ENCODE results near the gene TDRD5.

The TDRD5 gene

GRCh38 chr1:179591592-179592580, at the start of gene TDRD5:
TSS of gene TDRD5 (plus strand) at chr1:179591832. CDS start at chr1:179592616, 784 bp downstream.
- H3K36me3 ChIP-seq (ENCODE audit: control insufficient read depth in 5 of 5, insufficient read depth in 5 of 5, low read length in 5 of 5), result no peaks in the 10 kb centered on the region
- H3K27ac ChIP-seq (ENCODE audit: low read depth, low read length), result no peak within 1 kb of the TSS
- peak within 1 kb of the TSS in 4 of 5 donors; percentile 14 to 55 (median 38) for H3K4me3 ChIP-seq (ENCODE audit: low read depth in 1 of 5, low read length in 5 of 5)
- peaks cover 2 to 16% (median 11%) of the 10 kb centered on the region in 5 donors for H3K27me3 ChIP-seq (ENCODE audit: control insufficient read depth in 5 of 5, insufficient read depth in 4 of 5, low read length in 5 of 5)
- H3K9me3 ChIP-seq (ENCODE audit: control insufficient read depth in 5 of 5, low read length in 5 of 5), result peaks cover 0 to 18% (median 11%) of the 10 kb centered on the region in 5 donors
- peak within 1 kb of the TSS in 1 of 5 donors; percentile 7 for H3K9ac ChIP-seq (ENCODE audit: low read length in 5 of 5)
- H3K4me1 ChIP-seq (ENCODE audit: control insufficient read depth in 5 of 5, insufficient read depth in 5 of 5, low read length in 5 of 5), result peaks cover 0 to 17% (median 8%) of the 10 kb centered on the region in 5 donors

GRCh38 chr1:179545321-179545720, 46.3 kb upstream of the TDRD5 start:
- no peak overlapping the region for H3K27ac ChIP-seq (ENCODE audit: low read depth, low read length)
- H3K27me3 ChIP-seq (ENCODE audit: control insufficient read depth in 5 of 5, insufficient read depth in 4 of 5, low read length in 5 of 5), result no peaks in the 10 kb centered on the region
- H3K36me3 ChIP-seq (ENCODE audit: control insufficient read depth in 5 of 5, insufficient read depth in 5 of 5, low read length in 5 of 5), result no peaks in the 10 kb centered on the region
- no peaks in the 10 kb centered on the region for H3K4me1 ChIP-seq (ENCODE audit: control insufficient read depth in 5 of 5, insufficient read depth in 5 of 5, low read length in 5 of 5)
- H3K4me3 ChIP-seq (ENCODE audit: low read depth in 1 of 5, low read length in 5 of 5), result no peak overlapping the region
- H3K9me3 ChIP-seq (ENCODE audit: control insufficient read depth in 5 of 5, low read length in 5 of 5), result no peaks in the 10 kb centered on the region
- H3K9ac ChIP-seq (ENCODE audit: low read length in 5 of 5), result no peak overlapping the region

GRCh38 chr1:179547021-179547535, 44.6 kb upstream of the TDRD5 start:
- no peak overlapping the region for H3K9ac ChIP-seq (ENCODE audit: low read length in 5 of 5)
- H3K4me1 ChIP-seq (ENCODE audit: control insufficient read depth in 5 of 5, insufficient read depth in 5 of 5, low read length in 5 of 5), result peaks cover 0 to 8% (median 0%) of the 10 kb centered on the region in 5 donors
- H3K27ac ChIP-seq (ENCODE audit: low read depth, low read length), result no peak overlapping the region
- H3K4me3 ChIP-seq (ENCODE audit: low read depth in 1 of 5, low read length in 5 of 5), result no peak overlapping the region
- no peaks in the 10 kb centered on the region for H3K27me3 ChIP-seq (ENCODE audit: control insufficient read depth in 5 of 5, insufficient read depth in 4 of 5, low read length in 5 of 5)
- no peaks in the 10 kb centered on the region for H3K36me3 ChIP-seq (ENCODE audit: control insufficient read depth in 5 of 5, insufficient read depth in 5 of 5, low read length in 5 of 5)
- no peaks in the 10 kb centered on the region for H3K9me3 ChIP-seq (ENCODE audit: control insufficient read depth in 5 of 5, low read length in 5 of 5)

- Histone ChIP-seq H3K36me3 (ENCODE audit: control insufficient read depth in 5 of 5, insufficient read depth in 5 of 5, low read length in 5 of 5) (no peaks in the 10 kb centered on the region), H3K4me3 (ENCODE audit: low read depth in 1 of 5, low read length in 5 of 5) (no peak overlapping the region), H3K27ac (ENCODE audit: low read depth, low read length) (no peak overlapping the region), H3K9ac (ENCODE audit: low read length in 5 of 5) (no peak overlapping the region), H3K27me3 (ENCODE audit: control insufficient read depth in 5 of 5, insufficient read depth in 4 of 5, low read length in 5 of 5) (no peaks in the 10 kb centered on the region), H3K9me3 (ENCODE audit: control insufficient read depth in 5 of 5, low read length in 5 of 5) (no peaks in the 10 kb centered on the region), H3K4me1 (ENCODE audit: control insufficient read depth in 5 of 5, insufficient read depth in 5 of 5, low read length in 5 of 5) (peaks cover 0 to 8% (median 0%) of the 10 kb centered on the region in 5 donors)
These were observed 42.8 kb upstream of the TDRD5 start for GRCh38 chr1:179548666-179549367.

GRCh38 chr1:179549368-179549700, 42.3 kb upstream of the TDRD5 start:
- peaks cover 0 to 8% (median 0%) of the 10 kb centered on the region in 5 donors for H3K4me1 ChIP-seq (ENCODE audit: control insufficient read depth in 5 of 5, insufficient read depth in 5 of 5, low read length in 5 of 5)
- no peaks in the 10 kb centered on the region for H3K9me3 ChIP-seq (ENCODE audit: control insufficient read depth in 5 of 5, low read length in 5 of 5)
- H3K36me3 ChIP-seq (ENCODE audit: control insufficient read depth in 5 of 5, insufficient read depth in 5 of 5, low read length in 5 of 5), result no peaks in the 10 kb centered on the region
- H3K4me3 ChIP-seq (ENCODE audit: low read depth in 1 of 5, low read length in 5 of 5), result no peak overlapping the region
- H3K27ac ChIP-seq (ENCODE audit: low read depth, low read length), result no peak overlapping the region
- no peaks in the 10 kb centered on the region for H3K27me3 ChIP-seq (ENCODE audit: control insufficient read depth in 5 of 5, insufficient read depth in 4 of 5, low read length in 5 of 5)
- H3K9ac ChIP-seq (ENCODE audit: low read length in 5 of 5), result no peak overlapping the region

GRCh38 chr1:179550746-179551682, 40.6 kb upstream of the TDRD5 start:
- Histone ChIP-seq H3K27me3 (ENCODE audit: control insufficient read depth in 5 of 5, insufficient read depth in 4 of 5, low read length in 5 of 5) (no peaks in the 10 kb centered on the region), H3K4me3 (ENCODE audit: low read depth in 1 of 5, low read length in 5 of 5) (no peak overlapping the region), H3K27ac (ENCODE audit: low read depth, low read length) (no peak overlapping the region), H3K9ac (ENCODE audit: low read length in 5 of 5) (no peak overlapping the region), H3K9me3 (ENCODE audit: control insufficient read depth in 5 of 5, low read length in 5 of 5) (no peaks in the 10 kb centered on the region), H3K4me1 (ENCODE audit: control insufficient read depth in 5 of 5, insufficient read depth in 5 of 5, low read length in 5 of 5) (peaks cover 0 to 8% (median 0%) of the 10 kb centered on the region in 5 donors), H3K36me3 (ENCODE audit: control insufficient read depth in 5 of 5, insufficient read depth in 5 of 5, low read length in 5 of 5) (no peaks in the 10 kb centered on the region)

GRCh38 chr1:179554427-179554826, 37.2 kb upstream of the TDRD5 start:
- Histone ChIP-seq H3K27me3 (ENCODE audit: control insufficient read depth in 5 of 5, insufficient read depth in 4 of 5, low read length in 5 of 5) (no peaks in the 10 kb centered on the region), H3K27ac (ENCODE audit: low read depth, low read length) (no peak overlapping the region), H3K4me1 (ENCODE audit: control insufficient read depth in 5 of 5, insufficient read depth in 5 of 5, low read length in 5 of 5) (peaks cover 0 to 8% (median 0%) of the 10 kb centered on the region in 5 donors), H3K9ac (ENCODE audit: low read length in 5 of 5) (no peak overlapping the region), H3K4me3 (ENCODE audit: low read depth in 1 of 5, low read length in 5 of 5) (no peak overlapping the region), H3K9me3 (ENCODE audit: control insufficient read depth in 5 of 5, low read length in 5 of 5) (no peaks in the 10 kb centered on the region), H3K36me3 (ENCODE audit: control insufficient read depth in 5 of 5, insufficient read depth in 5 of 5, low read length in 5 of 5) (no peaks in the 10 kb centered on the region)

- H3K27me3 ChIP-seq (ENCODE audit: control insufficient read depth in 5 of 5, insufficient read depth in 4 of 5, low read length in 5 of 5), result no peaks in the 10 kb centered on the region
- H3K27ac ChIP-seq (ENCODE audit: low read depth, low read length), result no peak overlapping the region
- H3K36me3 ChIP-seq (ENCODE audit: control insufficient read depth in 5 of 5, insufficient read depth in 5 of 5, low read length in 5 of 5), result no peaks in the 10 kb centered on the region
- no peak overlapping the region for H3K9ac ChIP-seq (ENCODE audit: low read length in 5 of 5)
- H3K4me3 ChIP-seq (ENCODE audit: low read depth in 1 of 5, low read length in 5 of 5), result no peak overlapping the region
- no peaks in the 10 kb centered on the region for H3K9me3 ChIP-seq (ENCODE audit: control insufficient read depth in 5 of 5, low read length in 5 of 5)
- no peaks in the 10 kb centered on the region for H3K4me1 ChIP-seq (ENCODE audit: control insufficient read depth in 5 of 5, insufficient read depth in 5 of 5, low read length in 5 of 5)
These were observed 33.6 kb upstream of the TDRD5 start for GRCh38 chr1:179558078-179558477.

- peaks cover 15 to 29% (median 28%) of the 10 kb centered on the region in 5 donors for H3K27me3 ChIP-seq (ENCODE audit: control insufficient read depth in 5 of 5, insufficient read depth in 4 of 5, low read length in 5 of 5)
These were observed 15.9 kb upstream of the TDRD5 start, which contains the start of gene NPHS2 for GRCh38 chr1:179575497-179576314. TSS of gene NPHS2 (minus strand) at chr1:179575948. CDS start at chr1:179575864, 84 bp downstream.

More at GRCh38 chr1:179575497-179576314, 15.9 kb upstream of the TDRD5 start, which contains the start of gene NPHS2:
- Histone ChIP-seq H3K9ac (ENCODE audit: low read length in 5 of 5) (no peak within 1 kb of the TSS), H3K4me1 (ENCODE audit: control insufficient read depth in 5 of 5, insufficient read depth in 5 of 5, low read length in 5 of 5) (peaks cover 0 to 5% (median 0%) of the 10 kb centered on the region in 5 donors), H3K36me3 (ENCODE audit: control insufficient read depth in 5 of 5, insufficient read depth in 5 of 5, low read length in 5 of 5) (no peaks in the 10 kb centered on the region), H3K9me3 (ENCODE audit: control insufficient read depth in 5 of 5, low read length in 5 of 5) (no peaks in the 10 kb centered on the region), H3K4me3 (ENCODE audit: low read depth in 1 of 5, low read length in 5 of 5) (no peak within 1 kb of the TSS), H3K27ac (ENCODE audit: low read depth, low read length) (no peak within 1 kb of the TSS)

Data from subcutaneous abdominal adipose tissue (tissue), 5 donors.